ENCODE data around the gene EML4.

GRCh38 chr2:42361728-42362283 is 192.7 kb downstream of the EML4 start:
- TF ChIP-seq CTCF (IDR thresholded peaks at IDR 0.05; ENCODE audit: insufficient read depth, low read length) (no peak), POLR2AphosphoS5 (IDR thresholded peaks at IDR 0.05; ENCODE audit: low read depth) (no peak), SPI1 (IDR thresholded peaks at IDR 0.05; ENCODE audit: borderline replicate concordance, low read depth) (no peak), GABPA (IDR thresholded peaks at IDR 0.05; ENCODE audit: low read depth) (no peak)
